Activated naive CD4-positive, alpha-beta T cell treated with anti-CD3 and anti-CD28 coated beads, Interleukin-2, amount 50 U/mL, for 72 hours (primary cell): ENCODE measurements around the gene RNF220. TPM values are rescaled to one million over a fixed set of nuclear protein-coding genes. Genes with fewer than 3 reads are reported as not detected.

Experiments
- ATAC-seq, 2 donors: fragments of 150-1000 bp; cut with Tn5 transposase; 2 replicates each; pipeline ENCODE4 v1.10.0; 2021; ENCODE audit warnings: mild to moderate bottlenecking in 2 of 2, moderate library complexity in 2 of 2
- DNase-seq, 2 donors: peaks; one replicate each; pipeline ENCODE4 v3.0.0; 2021 to 2022; ENCODE audit warnings: low spot score in 2 of 2
- H3K27ac Mint-ChIP-seq, 2 donors: one replicate each; pipeline ENCODE4 v1.8.0; 2022; ENCODE audit warnings: mild to moderate bottlenecking in 2 of 2, mixed read lengths in 2 of 2
- H3K36me3 Mint-ChIP-seq, 2 donors: one replicate each; pipeline ENCODE4 v1.8.0; 2022; ENCODE audit warnings: mixed read lengths in 2 of 2
- H3K9me3 Mint-ChIP-seq, 2 donors: one replicate each; pipeline ENCODE4 v1.8.0; 2022; ENCODE audit warnings: mixed read lengths in 2 of 2
- total RNA-seq, 2 donors: library from RNA; stranded (reverse); gene quantifications; one replicate each; pipeline ENCODE4 v1.2.3, GENCODE V29; 2022

RNF220 gene
- total RNA-seq, 2 donors from 2014 or later = 76.1 to 77.1 TPM

DNA sequence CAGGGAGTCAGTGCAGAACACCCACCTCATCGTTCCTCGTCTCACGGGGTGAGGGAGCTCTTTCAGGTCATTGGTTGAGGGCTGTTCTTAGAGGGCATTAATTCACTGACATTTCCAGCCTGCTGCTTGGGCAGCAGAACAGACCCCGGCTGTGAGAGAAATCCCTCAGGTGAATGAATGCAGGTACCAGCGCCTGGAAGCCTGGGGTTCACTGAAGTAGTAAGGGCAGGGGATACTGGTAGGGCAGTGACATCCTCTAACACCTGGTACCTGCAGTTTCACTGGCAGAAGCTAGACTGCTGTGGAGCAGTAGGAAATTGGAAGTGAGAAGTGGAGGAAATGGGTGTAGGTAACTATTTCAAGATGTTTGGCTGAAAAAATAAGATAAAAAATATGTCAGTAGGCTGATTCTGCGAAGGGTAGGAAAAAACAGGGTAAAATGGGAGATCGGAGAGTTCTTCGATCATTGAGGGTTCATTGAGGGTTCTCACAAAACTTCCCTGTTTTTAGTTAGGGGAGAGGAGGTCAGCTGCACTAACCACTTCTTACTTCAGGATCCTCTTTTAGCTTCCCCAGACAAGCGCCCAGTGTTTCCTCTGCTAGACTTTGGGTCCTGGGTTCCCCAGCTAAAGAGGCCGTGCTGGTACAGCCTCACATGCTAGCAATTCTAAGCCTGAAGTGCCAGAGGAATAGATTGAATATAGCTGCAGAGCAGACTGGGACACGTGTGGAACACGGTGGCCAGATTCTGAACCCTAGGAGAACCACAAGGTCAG lies 55.2 kb downstream of the RNF220 start:
- DNase-seq (no peak), ATAC-seq (no peak)
- H3K27ac Mint-ChIP-seq = no peak overlapping the region
- H3K9me3 Mint-ChIP-seq = no peaks in the 10 kb centered on the region
- peaks cover 0 to under 1% of the 10 kb centered on the region in 2 donors for H3K36me3 Mint-ChIP-seq

DNA sequence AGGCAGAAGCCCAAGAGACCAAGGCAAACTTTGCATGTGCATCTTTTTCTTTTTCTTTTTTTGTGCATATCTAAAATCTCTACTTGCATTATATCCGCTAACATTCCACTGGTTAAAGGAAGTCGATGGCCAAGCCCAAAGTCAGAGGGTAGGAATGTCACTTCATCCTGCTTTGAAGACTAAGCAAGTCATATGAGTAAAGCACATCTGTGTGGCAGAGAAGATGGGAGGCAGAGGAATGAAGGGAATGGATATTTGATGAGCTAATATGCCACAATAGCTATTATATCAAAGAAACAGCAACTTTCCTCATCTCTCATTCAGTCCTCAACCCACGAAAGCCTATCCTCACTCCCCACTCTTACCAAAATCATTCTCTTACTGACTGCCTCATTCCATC lies 59.3 kb downstream of the RNF220 start:
- ATAC-seq = no peak
- Mint-ChIP-seq H3K9me3 (no peaks in the 10 kb centered on the region), H3K27ac (no peak overlapping the region), H3K36me3 (no peaks in the 10 kb centered on the region)
- DNase-seq = no peak

DNA sequence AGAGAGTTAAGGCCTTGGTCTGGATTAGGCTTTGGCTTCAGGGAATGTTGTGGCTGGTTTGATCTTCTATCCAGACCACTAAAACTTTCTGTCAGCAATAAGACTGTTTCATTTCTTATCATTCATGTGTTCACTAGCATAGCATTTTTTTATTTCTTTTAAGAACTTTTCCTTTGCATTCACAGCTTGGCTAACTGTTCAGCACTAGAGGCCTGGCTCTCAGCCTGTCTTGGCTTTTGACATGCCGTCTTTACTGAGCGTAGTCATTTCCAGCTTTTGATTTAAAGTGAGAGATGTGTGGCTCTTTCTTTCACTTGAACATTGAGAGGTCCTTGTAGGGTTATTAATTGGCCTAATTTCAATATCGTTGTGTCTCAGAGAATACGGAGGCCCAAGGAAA lies 62.5 kb downstream of the RNF220 start:
- H3K9me3 Mint-ChIP-seq = no peaks in the 10 kb centered on the region
- no peak overlapping the region for H3K27ac Mint-ChIP-seq
- ATAC-seq (no peak), DNase-seq (no peak)
- peaks cover 0 to 9% of the 10 kb centered on the region in 2 donors for H3K36me3 Mint-ChIP-seq

DNA sequence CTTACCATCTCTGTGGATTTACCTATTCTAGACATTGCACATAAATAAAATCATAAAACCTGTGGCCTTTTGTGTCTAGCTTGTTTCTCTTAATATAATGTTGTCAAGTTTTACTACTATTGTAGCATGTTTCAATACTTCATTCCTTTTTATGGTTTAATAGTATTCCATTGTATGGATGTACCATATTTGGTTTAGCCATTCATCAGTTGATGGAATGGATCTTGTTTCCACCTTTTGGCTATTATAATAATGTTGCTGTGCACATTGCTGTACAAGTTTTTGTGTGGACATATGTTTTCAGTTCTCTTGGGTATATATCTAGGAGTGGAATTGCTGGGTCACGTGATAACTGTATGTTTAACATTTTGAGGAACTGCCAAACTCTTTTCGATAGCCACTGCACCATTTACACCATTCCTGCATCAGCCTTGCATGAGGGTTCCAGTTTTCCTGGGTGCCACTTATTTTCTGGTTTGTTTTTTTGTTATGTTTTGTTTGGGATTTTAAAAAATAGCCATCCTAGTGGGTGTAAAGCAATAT lies 66.9 kb downstream of the RNF220 start:
- ATAC-seq = no peak
- Mint-ChIP-seq H3K27ac (no peak overlapping the region), H3K36me3 (peaks cover 0 to 9% of the 10 kb centered on the region in 2 donors), H3K9me3 (no peaks in the 10 kb centered on the region)
- DNase-seq = no peak

DNA sequence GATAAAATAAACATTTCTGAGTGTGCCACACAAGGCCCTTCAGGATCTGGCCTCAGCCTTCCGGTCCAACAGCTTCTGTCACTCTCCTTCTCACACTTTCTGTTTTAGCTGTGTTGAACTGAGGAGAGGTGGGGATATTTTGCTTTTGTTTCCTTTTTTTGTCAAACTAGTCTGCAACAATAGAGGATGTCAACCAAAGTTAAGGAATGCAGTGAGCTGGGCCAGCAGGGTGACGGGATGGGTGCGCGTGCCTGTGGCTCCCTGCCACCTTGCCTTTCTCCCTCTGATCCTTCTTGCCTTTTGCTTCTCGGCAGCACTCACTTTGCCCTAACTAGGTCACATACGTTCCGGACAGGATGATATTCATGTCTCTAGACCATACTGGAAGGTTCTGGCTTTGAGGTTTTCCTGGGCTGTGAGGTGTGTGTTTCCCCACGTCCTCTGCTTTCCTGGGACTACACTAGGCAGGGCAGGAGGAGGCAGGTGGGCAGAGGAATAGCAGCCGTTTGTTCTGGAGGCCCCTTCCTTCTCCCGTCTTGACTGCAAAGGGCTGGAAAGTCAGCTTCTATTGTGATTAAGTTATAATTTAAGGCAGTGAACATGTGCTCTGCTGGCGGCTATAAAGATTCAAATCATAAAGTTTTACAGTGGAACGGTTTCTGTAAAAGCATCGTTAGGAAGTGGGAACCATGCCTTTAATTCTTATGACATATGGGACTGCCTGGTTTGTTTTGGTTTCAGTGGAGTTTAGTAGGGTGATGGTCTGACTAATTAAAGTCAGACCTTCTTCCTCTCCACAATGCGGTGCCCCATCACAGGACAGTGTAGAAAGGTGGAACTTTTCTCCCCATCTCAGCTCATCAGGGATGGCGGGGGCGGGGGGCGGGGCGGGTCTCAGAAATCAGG lies 67.8 kb downstream of the RNF220 start:
- H3K27ac Mint-ChIP-seq = no peak overlapping the region
- DNase-seq = no peak
- no peak for ATAC-seq
- H3K9me3 Mint-ChIP-seq = no peaks in the 10 kb centered on the region
- H3K36me3 Mint-ChIP-seq = peaks cover 0 to 9% of the 10 kb centered on the region in 2 donors

DNA sequence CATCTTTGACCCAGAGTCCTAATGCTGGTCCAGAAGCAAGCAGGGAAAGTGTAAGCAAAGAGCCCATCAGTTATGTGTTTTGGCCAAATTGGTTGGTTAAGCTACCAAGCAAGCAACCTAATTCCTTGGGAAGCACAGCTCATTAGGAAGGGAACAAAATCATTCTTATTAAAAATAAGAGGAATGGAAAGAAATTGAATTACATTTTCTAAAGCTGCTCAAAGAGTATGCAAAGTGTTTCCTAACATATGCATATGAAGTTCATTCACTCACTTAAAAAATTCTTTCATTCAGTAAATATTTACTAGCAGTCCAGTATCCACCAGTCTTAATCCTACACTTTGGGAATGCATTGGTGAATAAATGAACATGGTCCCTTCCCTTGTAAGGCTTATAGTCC lies 71.8 kb downstream of the RNF220 start:
- Mint-ChIP-seq H3K9me3 (no peaks in the 10 kb centered on the region), H3K27ac (no peak overlapping the region), H3K36me3 (peaks cover 0 to 7% of the 10 kb centered on the region in 2 donors)
- ATAC-seq = no peak
- DNase-seq = no peak

DNA sequence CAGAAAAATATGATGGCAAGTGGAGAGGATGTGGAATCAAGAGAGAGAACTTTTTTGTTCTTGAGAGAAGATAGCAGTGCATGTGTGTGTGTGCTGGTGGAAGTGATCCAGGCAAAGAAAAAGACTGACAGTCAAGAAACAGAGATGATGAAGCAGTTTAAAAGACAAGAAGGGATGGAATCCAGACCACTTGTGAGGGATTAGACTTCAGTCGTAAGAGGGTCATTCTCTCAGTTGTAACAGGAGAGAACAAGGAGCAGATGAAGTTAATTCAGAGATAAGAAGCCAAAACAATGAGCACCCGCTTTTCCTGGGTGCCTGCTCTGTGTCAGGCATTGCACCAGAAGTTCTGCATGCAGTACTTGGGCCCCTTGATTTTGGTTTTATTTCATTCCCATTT lies 76.6 kb downstream of the RNF220 start:
- H3K36me3 Mint-ChIP-seq = no peaks in the 10 kb centered on the region
- H3K27ac Mint-ChIP-seq = no peak overlapping the region

DNA sequence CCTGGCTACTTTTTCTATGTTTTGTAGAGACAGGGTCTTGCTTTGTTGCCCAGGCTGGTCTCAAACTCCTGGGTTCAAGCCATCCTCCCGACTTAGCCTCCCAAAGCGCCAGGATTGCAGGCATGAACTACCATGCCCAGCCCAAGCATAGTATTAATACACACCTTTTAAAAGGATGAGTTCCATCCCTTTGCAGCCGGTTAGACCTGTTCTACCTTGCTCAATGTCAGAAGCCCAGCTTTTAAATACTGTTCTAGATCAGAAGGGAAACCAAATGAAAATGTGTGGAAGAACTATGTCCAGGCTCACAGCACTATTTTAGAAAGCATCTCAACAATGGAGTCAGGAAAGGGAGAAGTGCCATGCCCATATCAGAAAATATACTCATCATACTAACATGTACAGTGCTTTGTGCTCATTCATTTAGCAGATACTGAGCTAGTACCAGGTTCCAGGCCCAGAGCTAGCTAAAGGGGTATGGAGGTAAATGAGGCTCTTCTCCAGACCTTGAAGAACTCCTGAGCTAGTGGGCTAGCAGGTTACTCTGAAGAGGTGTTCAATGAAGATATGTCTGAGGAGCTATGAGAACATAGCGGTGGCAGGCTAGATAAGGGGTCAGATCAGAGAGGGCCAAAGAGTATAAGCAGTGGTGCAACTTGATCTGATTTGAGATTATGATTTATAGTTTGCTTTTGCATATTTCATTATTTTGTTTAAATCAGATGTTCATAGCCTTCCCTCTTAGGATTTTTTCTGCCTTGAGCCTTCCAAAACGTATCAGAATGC lies 78.2 kb downstream of the RNF220 start:
- ATAC-seq (no peak), DNase-seq (no peak)
- Mint-ChIP-seq H3K36me3 (no peaks in the 10 kb centered on the region), H3K27ac (no peak overlapping the region), H3K9me3 (no peaks in the 10 kb centered on the region)

More for the DNA sequence above, 76.6 kb downstream of the RNF220 start:
- H3K9me3 Mint-ChIP-seq = no peaks in the 10 kb centered on the region
- ATAC-seq (no peak), DNase-seq (no peak)

DNA sequence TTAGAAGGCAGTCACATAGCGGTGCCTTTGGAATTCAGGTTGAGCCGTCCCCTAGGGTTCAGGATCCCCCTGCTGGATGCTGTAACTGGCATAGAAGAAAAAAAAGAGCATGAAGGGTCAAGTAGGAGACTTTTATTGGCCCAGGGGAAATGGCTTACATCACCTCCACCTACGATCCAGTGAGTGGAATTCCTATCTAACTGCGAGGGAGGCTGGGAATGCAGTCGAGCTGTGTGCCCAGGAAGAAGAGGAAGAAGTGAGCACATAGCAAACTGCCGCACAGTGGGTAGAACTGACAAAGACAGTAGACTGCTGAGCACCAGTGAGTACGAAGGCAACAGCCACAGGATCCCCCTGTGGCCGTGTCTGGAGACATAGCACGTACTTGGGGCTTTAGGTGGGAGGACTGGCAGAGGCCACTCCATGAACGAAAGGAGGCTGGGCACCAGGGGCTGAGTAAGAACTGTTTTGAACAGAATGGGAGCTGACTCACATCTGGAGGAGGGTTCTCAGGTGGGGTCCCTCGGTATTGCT lies 79.2 kb downstream of the RNF220 start:
- Mint-ChIP-seq H3K27ac (no peak overlapping the region), H3K36me3 (no peaks in the 10 kb centered on the region), H3K9me3 (no peaks in the 10 kb centered on the region)
- ATAC-seq (no peak), DNase-seq (no peak)

DNA sequence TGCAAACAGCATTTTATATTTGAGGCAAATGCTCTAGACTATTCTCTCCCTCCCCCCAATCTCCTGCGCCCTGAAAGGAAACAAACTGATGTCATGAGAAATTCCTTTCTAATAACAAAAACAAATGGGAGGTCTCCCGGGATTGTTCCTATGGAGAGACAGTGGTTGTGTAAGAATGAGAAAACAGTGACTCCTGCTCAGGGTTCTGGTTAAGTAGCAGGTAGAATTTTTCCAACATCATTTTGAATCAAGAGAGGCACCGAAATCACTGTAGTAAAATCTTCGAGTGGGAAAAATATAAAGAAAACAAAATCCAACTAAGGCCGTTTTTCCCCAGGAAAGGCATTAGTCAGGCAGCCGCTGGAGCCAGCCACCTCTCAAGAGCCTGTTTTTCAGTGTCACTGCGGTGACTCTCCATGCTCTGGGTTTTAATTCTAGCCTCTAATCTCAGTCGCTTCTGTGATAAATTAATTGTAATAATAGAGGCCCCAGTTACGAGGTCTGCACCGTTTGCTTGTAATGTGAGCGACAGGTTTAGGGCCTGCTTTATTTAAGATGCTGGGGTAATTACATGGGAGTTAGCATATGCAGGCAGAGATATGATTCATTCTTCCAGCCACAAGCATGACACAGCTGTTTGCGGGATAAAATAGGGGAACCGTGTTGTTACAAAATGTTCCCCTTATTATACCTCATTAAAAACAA lies 80.3 kb downstream of the RNF220 start:
- H3K36me3 Mint-ChIP-seq = no peaks in the 10 kb centered on the region
- H3K27ac Mint-ChIP-seq = no peak overlapping the region
- no peaks in the 10 kb centered on the region for H3K9me3 Mint-ChIP-seq
- ATAC-seq = peak; percentile 20 to 52
- no peak for DNase-seq

DNA sequence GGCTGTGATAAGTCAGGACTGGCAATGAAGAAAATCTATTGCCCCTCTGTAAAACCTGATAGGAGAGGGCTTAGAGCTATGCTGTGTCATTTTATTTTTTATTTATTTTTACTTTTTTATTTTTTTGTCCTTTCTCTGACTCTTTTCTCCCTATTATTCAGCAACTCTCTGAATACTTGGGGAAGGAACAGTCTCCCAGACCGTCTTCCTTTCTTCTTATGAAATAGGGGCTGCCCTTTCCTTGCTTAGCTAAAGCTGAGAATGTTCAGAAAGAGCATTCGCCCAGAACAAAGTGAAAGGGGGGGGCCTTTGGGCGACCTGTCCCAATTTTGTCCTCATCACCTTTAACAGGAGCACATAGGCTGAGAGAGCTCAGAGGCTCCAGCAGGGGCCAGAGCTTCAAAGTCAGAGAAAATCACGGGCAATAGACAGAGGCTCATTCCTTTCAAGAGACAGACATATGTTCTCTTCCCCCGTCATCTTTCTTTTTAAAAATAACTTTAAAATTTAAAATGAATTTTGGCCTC lies 80.9 kb downstream of the RNF220 start:
- Mint-ChIP-seq H3K36me3 (no peaks in the 10 kb centered on the region), H3K9me3 (peaks cover 0 to 5% of the 10 kb centered on the region in 2 donors), H3K27ac (no peak overlapping the region)
- ATAC-seq (no peak), DNase-seq (no peak)

DNA sequence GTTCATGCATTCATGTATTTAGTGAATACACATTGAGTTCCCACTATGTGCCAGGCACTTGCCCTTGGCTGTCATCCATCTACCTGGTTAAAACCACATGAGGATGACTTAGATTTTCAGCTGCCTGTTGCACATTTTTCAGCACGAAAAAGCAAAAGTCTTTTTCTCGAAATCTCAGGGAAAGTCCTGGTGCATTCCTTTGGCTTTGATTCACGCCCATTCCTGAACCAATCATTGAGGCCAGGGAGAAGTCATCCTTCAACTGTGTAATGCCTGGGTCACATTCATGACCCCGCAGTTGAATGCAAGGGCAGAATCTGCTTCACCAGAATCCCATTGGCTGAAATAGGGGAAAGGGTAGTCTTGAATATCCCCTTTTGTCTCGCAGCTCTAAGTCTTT lies 84.4 kb downstream of the RNF220 start:
- ATAC-seq (no peak), DNase-seq (no peak)
- Mint-ChIP-seq H3K27ac (no peak overlapping the region), H3K36me3 (no peaks in the 10 kb centered on the region), H3K9me3 (peaks cover 0 to 5% of the 10 kb centered on the region in 2 donors)

DNA sequence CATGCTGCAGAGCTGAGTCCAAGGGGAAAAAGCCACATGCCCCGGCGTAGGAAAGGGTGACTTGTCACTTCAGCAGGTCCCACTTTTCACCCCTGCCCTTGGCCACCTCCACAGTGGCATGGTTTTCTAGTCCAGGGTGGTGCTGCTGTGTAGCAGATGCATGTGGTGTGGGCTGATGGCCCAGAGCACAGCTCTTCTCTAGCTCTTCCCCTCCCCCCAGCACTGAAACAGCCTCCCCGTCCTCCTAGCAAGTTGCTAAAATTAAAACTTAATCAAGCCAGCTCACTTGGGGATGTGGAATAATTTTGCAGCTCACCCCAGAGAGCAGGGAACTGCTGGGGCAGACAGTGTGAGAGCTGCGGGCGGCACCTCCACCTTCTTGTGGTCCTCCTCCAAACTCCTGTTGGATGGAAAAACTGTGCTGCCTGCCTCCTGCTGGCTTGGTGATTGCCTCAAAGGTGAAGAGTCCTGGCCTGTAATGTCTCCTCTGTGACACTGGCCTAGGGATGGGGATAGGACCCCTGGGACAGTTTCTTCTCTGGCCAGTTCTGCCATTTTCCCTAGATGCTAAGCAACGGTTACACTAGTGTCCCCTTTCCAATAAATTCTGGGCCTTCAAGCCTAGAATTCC lies 91.6 kb downstream of the RNF220 start:
- ATAC-seq (no peak), DNase-seq (no peak)
- Mint-ChIP-seq H3K9me3 (no peaks in the 10 kb centered on the region), H3K36me3 (no peaks in the 10 kb centered on the region), H3K27ac (no peak overlapping the region)

DNA sequence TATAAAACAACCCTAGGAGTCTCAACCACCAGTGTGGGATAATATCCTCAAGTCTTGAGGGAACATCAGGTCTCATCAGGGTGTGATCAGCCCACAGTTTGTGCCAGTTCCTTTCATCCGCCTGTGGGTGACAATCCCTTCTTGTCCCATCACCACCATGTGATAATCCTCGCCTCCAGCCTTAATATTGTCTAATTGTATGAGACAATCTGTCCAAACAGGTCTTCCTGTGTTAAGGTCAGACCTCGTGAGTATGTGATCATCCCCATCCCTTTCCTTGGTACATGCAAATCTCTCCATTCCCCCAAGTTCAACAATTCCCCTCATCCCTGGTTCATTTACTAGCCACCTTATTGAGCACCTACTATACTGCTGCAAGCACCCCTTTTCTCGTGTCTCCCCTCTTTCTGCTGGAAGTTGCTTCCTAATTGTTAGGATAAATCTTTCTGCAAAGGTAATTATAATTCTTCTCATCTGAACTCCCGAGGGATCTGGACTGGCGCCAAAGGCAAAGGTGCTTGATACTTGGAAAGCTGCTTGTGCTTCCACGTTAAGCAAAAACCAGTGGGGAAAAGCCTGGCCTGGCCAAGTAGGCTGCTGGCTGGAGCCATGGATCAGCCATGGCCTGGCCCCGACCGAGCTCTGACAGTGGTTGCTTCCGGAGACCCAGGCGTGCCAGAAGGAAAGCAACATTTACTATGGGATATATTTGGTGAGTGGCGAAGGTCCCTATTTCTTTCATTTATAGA lies 92.5 kb downstream of the RNF220 start:
- H3K36me3 Mint-ChIP-seq = no peaks in the 10 kb centered on the region
- DNase-seq (no peak), ATAC-seq (no peak)
- H3K27ac Mint-ChIP-seq = no peak overlapping the region
- no peaks in the 10 kb centered on the region for H3K9me3 Mint-ChIP-seq

DNA sequence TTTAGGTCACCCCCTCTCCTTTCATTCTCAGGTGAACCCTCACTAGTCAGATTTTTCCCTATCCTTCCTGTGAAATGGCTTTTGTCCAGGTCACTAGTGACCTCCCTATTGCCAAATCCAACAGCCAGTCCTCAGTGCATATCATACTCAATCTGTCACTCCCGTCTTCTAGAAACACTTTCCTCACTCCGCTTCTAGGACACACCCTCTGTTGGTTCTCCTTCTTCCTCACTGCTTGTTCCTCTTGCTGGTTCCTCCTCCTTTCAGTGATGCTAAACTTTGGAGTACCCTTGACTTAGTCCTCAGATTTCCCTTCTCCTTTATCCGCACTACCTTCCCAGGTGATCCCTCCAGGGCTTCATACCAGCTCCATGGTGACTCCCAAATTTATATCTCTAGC lies 94.3 kb downstream of the RNF220 start:
- no peak overlapping the region for H3K27ac Mint-ChIP-seq
- H3K36me3 Mint-ChIP-seq = no peaks in the 10 kb centered on the region
- ATAC-seq = no peak
- DNase-seq = no peak
- H3K9me3 Mint-ChIP-seq = no peaks in the 10 kb centered on the region
